GM21529 (cell line): ENCODE results near the gene CRYBB3.
"Not testable (repeated sequence)": the region's sequence is repeated elsewhere in the genome, so short reads cannot be mapped to it uniquely, and the experiment has no call there.

Experiments
- ATAC-seq: cut with Tn5 transposase; IDR thresholded peaks from one replicate; pipeline ENCODE4 v1.9.1; 2021; ENCODE audit not compliant: unreplicated experiment

CRYBB3 gene

GRCh38 chr22:25204547-25204946, 4.9 kb downstream of the CRYBB3 start:
- ATAC-seq, result not testable (repeated sequence)

- no peak for ATAC-seq
These were observed 6.2 kb downstream of the CRYBB3 start for GRCh38 chr22:25205847-25206246.

- ATAC-seq, result no peak
These were observed 7.3 kb downstream of the CRYBB3 start for GRCh38 chr22:25206998-25207397.

- ATAC-seq, result no peak
These were observed 8.0 kb downstream of the CRYBB3 start for GRCh38 chr22:25207553-25208157.

GRCh38 chr22:25208328-25208727, 8.7 kb downstream of the CRYBB3 start:
- ATAC-seq, result no peak

- ATAC-seq, result no peak
These were observed 9.3 kb downstream of the CRYBB3 start for GRCh38 chr22:25208743-25209505.

GRCh38 chr22:25210793-25211192, 11.1 kb downstream of the CRYBB3 start:
- ATAC-seq, result no peak

- ATAC-seq, result no peak
These were observed 12.7 kb downstream of the CRYBB3 start for GRCh38 chr22:25212337-25212736.

- no peak for ATAC-seq
These were observed 13.6 kb downstream of the CRYBB3 start for GRCh38 chr22:25213221-25213620.

GRCh38 chr22:25216230-25216629, 16.6 kb downstream of the CRYBB3 start:
- ATAC-seq, result no peak

GRCh38 chr22:25219211-25219689, 19.6 kb downstream of the CRYBB3 start, which contains the start of gene CRYBB2:
Gene CRYBB2, plus strand, starts transcription at chr22:25219639. Its CDS starts 1,791 bp downstream, at chr22:25221430.
- ATAC-seq, result no peak

- ATAC-seq, result no peak
These were observed 20.3 kb downstream of the CRYBB3 start for GRCh38 chr22:25219948-25220442.

GRCh38 chr22:25221790-25222189, 22.1 kb downstream of the CRYBB3 start:
- ATAC-seq, result no peak

- no peak for ATAC-seq
These were observed 23.7 kb downstream of the CRYBB3 start for GRCh38 chr22:25223269-25223850.

GRCh38 chr22:25228822-25229221, 29.2 kb downstream of the CRYBB3 start:
- ATAC-seq, result no peak

GRCh38 chr22:25230760-25231159, 31.1 kb downstream of the CRYBB3 start:
- ATAC-seq, result not testable (repeated sequence)

GRCh38 chr22:25232301-25232700, 32.6 kb downstream of the CRYBB3 start:
- no peak for ATAC-seq

GRCh38 chr22:25233706-25234105, 34.0 kb downstream of the CRYBB3 start:
- ATAC-seq, result not testable (repeated sequence)

- ATAC-seq, result peak; percentile 79
These were observed 36.1 kb downstream of the CRYBB3 start for GRCh38 chr22:25235547-25236290.

GRCh38 chr22:25236417-25236816, 36.8 kb downstream of the CRYBB3 start:
- ATAC-seq, result no peak

- no peak for ATAC-seq
These were observed 37.8 kb downstream of the CRYBB3 start for GRCh38 chr22:25237503-25237902.
